NCI-H526 (cell line): ENCODE results near the gene SEMA5A.
"Not testable (repeated sequence)": the region's sequence is repeated elsewhere in the genome, so short reads cannot be mapped to it uniquely, and the experiment has no call there.

ENCODE experiments used
- DNase-seq, 2 experiments: peaks; one replicate each; lab custom pipeline; 2025; lab: John Stamatoyannopoulos, UW

The SEMA5A gene

GRCh38 chr5:9440517-9440916 lies 105.4 kb downstream of the SEMA5A start:
- DNase-seq = no peak

GRCh38 chr5:9439531-9440292 lies 106.2 kb downstream of the SEMA5A start:
- DNase-seq = no peak

- no peak for DNase-seq
Measured at GRCh38 chr5:9438596-9439354, 107.1 kb downstream of the SEMA5A start.

GRCh38 chr5:9437741-9438240 lies 108.1 kb downstream of the SEMA5A start:
- DNase-seq = no peak

GRCh38 chr5:9431496-9432258 lies 114.2 kb downstream of the SEMA5A start:
- DNase-seq = no peak

- no peak for DNase-seq
Measured at GRCh38 chr5:9431151-9431495, 114.8 kb downstream of the SEMA5A start.

GRCh38 chr5:9430306-9430705 lies 115.6 kb downstream of the SEMA5A start:
- DNase-seq = no peak

- no peak for DNase-seq
Measured at GRCh38 chr5:9429691-9430215, 116.1 kb downstream of the SEMA5A start.

- DNase-seq = no peak
Measured at GRCh38 chr5:9428272-9428671, 117.6 kb downstream of the SEMA5A start.

GRCh38 chr5:9425710-9426109 lies 120.2 kb downstream of the SEMA5A start:
- no peak for DNase-seq

GRCh38 chr5:9423571-9423970 lies 122.3 kb downstream of the SEMA5A start:
- DNase-seq = no peak

- DNase-seq = no peak
Measured at GRCh38 chr5:9421884-9422283, 124.0 kb downstream of the SEMA5A start.

GRCh38 chr5:9419794-9420193 lies 126.1 kb downstream of the SEMA5A start:
- no peak for DNase-seq

- no peak for DNase-seq
Measured at GRCh38 chr5:9415566-9415965, 130.3 kb downstream of the SEMA5A start.

GRCh38 chr5:9415091-9415490 lies 130.8 kb downstream of the SEMA5A start:
- DNase-seq = no peak

GRCh38 chr5:9411142-9411541 lies 134.7 kb downstream of the SEMA5A start:
- no peak for DNase-seq

- DNase-seq = no peak
Measured at GRCh38 chr5:9409413-9409960, 136.4 kb downstream of the SEMA5A start.

GRCh38 chr5:9408964-9409363 lies 136.9 kb downstream of the SEMA5A start:
- DNase-seq = no peak

- no peak for DNase-seq
Measured at GRCh38 chr5:9405196-9405754, 140.6 kb downstream of the SEMA5A start.

GRCh38 chr5:9401786-9402472 lies 143.9 kb downstream of the SEMA5A start:
- DNase-seq = no peak

- not testable (repeated sequence) for DNase-seq
Measured at GRCh38 chr5:9399783-9400182, 146.1 kb downstream of the SEMA5A start.
